GM21529 (cell line): ENCODE measurements around the gene NLGN1.

Experiments used
- ATAC-seq: cut with Tn5 transposase; IDR thresholded peaks from one replicate; pipeline ENCODE4 v1.9.1; 2021; ENCODE audit not compliant: unreplicated experiment

NLGN1 gene

GRCh38 chr3:173706630-173707029, 309.1 kb downstream of the NLGN1 start:
- ATAC-seq, result no peak

- no peak for ATAC-seq
These were observed 310.6 kb downstream of the NLGN1 start for GRCh38 chr3:173708191-173708590.

- no peak for ATAC-seq
These were observed 311.5 kb downstream of the NLGN1 start for GRCh38 chr3:173709026-173709425.

GRCh38 chr3:173711619-173712018, 314.1 kb downstream of the NLGN1 start:
- ATAC-seq, result no peak

- no peak for ATAC-seq
These were observed 322.0 kb downstream of the NLGN1 start for GRCh38 chr3:173719585-173719984.

GRCh38 chr3:173725507-173725906, 328.0 kb downstream of the NLGN1 start:
- ATAC-seq, result no peak

- ATAC-seq, result no peak
These were observed 332.8 kb downstream of the NLGN1 start for GRCh38 chr3:173730391-173730790.

GRCh38 chr3:173732237-173732636, 334.7 kb downstream of the NLGN1 start:
- no peak for ATAC-seq

GRCh38 chr3:173733029-173733652, 335.6 kb downstream of the NLGN1 start:
- no peak for ATAC-seq

GRCh38 chr3:173734473-173734872, 336.9 kb downstream of the NLGN1 start:
- ATAC-seq, result no peak

GRCh38 chr3:173734895-173735294, 337.4 kb downstream of the NLGN1 start:
- no peak for ATAC-seq

GRCh38 chr3:173735841-173736240, 338.3 kb downstream of the NLGN1 start:
- ATAC-seq, result no peak

GRCh38 chr3:173737167-173737808, 339.7 kb downstream of the NLGN1 start:
- no peak for ATAC-seq

- no peak for ATAC-seq
These were observed 342.2 kb downstream of the NLGN1 start for GRCh38 chr3:173739726-173740125.

GRCh38 chr3:173742491-173742890, 344.9 kb downstream of the NLGN1 start:
- ATAC-seq, result no peak

- ATAC-seq, result no peak
These were observed 345.6 kb downstream of the NLGN1 start for GRCh38 chr3:173743111-173743510.

GRCh38 chr3:173743516-173743915, 346.0 kb downstream of the NLGN1 start:
- no peak for ATAC-seq

GRCh38 chr3:173744479-173744878, 346.9 kb downstream of the NLGN1 start:
- no peak for ATAC-seq

GRCh38 chr3:173744895-173745294, 347.4 kb downstream of the NLGN1 start:
- no peak for ATAC-seq

GRCh38 chr3:173745952-173746682, 348.6 kb downstream of the NLGN1 start:
- no peak for ATAC-seq

- ATAC-seq, result no peak
These were observed 349.9 kb downstream of the NLGN1 start for GRCh38 chr3:173747427-173747826.

GRCh38 chr3:173748105-173748504, 350.6 kb downstream of the NLGN1 start:
- no peak for ATAC-seq
